ENCODE data around the gene FN3K.
"Not testable (repeated sequence)": the region's sequence is repeated elsewhere in the genome, so short reads cannot be mapped to it uniquely, and the experiment has no call there.

FN3K gene

GRCh38 chr17:82780195-82780594 is 44.8 kb downstream of the FN3K start:
- no peak for DNase-seq (ENCODE audit: low spot score)
- Histone ChIP-seq H3K4me3 (no peak overlapping the region), H3K27ac (no peak overlapping the region)
- TF ChIP-seq CTCF (IDR thresholded peaks at IDR 0.05): no peak

GRCh38 chr17:82780971-82781893 is 45.8 kb downstream of the FN3K start:
- no peak for DNase-seq (ENCODE audit: low spot score)
- Histone ChIP-seq H3K4me3 (no peak overlapping the region), H3K27ac (no peak overlapping the region)
- TF ChIP-seq CTCF (IDR thresholded peaks at IDR 0.05): no peak

- DNase-seq (ENCODE audit: low spot score): no peak
- Histone ChIP-seq H3K27ac (no peak overlapping the region), H3K4me3 (no peak overlapping the region)
- TF ChIP-seq CTCF (IDR thresholded peaks at IDR 0.05): peak; percentile 97
These were observed 46.5 kb downstream of the FN3K start for GRCh38 chr17:82781894-82782274.

- Histone ChIP-seq H3K27ac (no peak overlapping the region), H3K4me3 (no peak overlapping the region)
- DNase-seq (ENCODE audit: low spot score): no peak
- no peak for TF ChIP-seq CTCF (IDR thresholded peaks at IDR 0.05)
These were observed 47.3 kb downstream of the FN3K start for GRCh38 chr17:82782657-82783207.

- no peak overlapping the region for H3K27ac ChIP-seq
- no peak overlapping the region for H3K4me3 ChIP-seq
- no peak for DNase-seq (ENCODE audit: low spot score)
- TF ChIP-seq CTCF (IDR thresholded peaks at IDR 0.05): no peak
These were observed 48.1 kb downstream of the FN3K start for GRCh38 chr17:82783498-82783897.

- not testable (repeated sequence) for H3K4me3 ChIP-seq
These were observed 50.2 kb downstream of the FN3K start for GRCh38 chr17:82785581-82785980.

GRCh38 chr17:82786427-82786826 is 51.0 kb downstream of the FN3K start:
- Histone ChIP-seq H3K4me3 (no peak overlapping the region), H3K27ac (no peak overlapping the region)
- TF ChIP-seq CTCF (IDR thresholded peaks at IDR 0.05): no peak
- DNase-seq (ENCODE audit: low spot score): no peak

More at GRCh38 chr17:82785581-82785980, 50.2 kb downstream of the FN3K start:
- not testable (repeated sequence) for H3K27ac ChIP-seq; DNase-seq (ENCODE audit: low spot score)

Measured in coronary artery (tissue), 2 donors.